ENCODE data around the gene PPP1R12C. TPM values are rescaled to one million over a fixed set of nuclear protein-coding genes. Genes with fewer than 3 reads are reported as not detected.

PPP1R12C gene
- total RNA-seq, 1 experiment from 2014 or later: 136 TPM

GRCh38 chr19:55085923-55086715 is 31.3 kb downstream of the PPP1R12C start:
- DNase-seq: no peak
- POLR2A ChIA-PET (ENCODE audit: unreplicated experiment): no interaction called here
- no peak for ATAC-seq

GRCh38 chr19:55084416-55084815 is 33.0 kb downstream of the PPP1R12C start:
- DNase-seq (no peak), ATAC-seq (no peak)
- intact Hi-C loops (cut with micrococcal nuclease): no loop called here
- H3K4me1 ChIP-seq (ENCODE audit: insufficient read depth, low read length): no peaks in the 10 kb centered on the region
- H3K9me2 ChIP-seq (replicated peaks; ENCODE audit: low read length): no peaks in the 10 kb centered on the region
- ChIA-PET POLR2A (ENCODE audit: unreplicated experiment) (no interaction called here), CTCF (no interaction called here)
- TF ChIP-seq CTCF (conservative IDR thresholded peaks at IDR 0.05; ENCODE audit: low read depth, low read length) (no peak), EZH2 (IDR thresholded peaks at IDR 0.05; ENCODE audit: low read length, unreplicated experiment) (no peak), EZH2phosphoT487 (IDR thresholded peaks at IDR 0.05; ENCODE audit: borderline replicate concordance, low read length) (no peak)
- H3F3A ChIP-seq (ENCODE audit: low read length, unreplicated experiment): no peaks in the 10 kb centered on the region
- H3K9me3 ChIP-seq (ENCODE audit: low read length): no peaks in the 10 kb centered on the region
- H3K9ac ChIP-seq (ENCODE audit: low read length): no peak overlapping the region
- no peak overlapping the region for H3K4me2 ChIP-seq (ENCODE audit: low read length)
- no peak overlapping the region for H3K27ac ChIP-seq (ENCODE audit: low read length)
- no peaks in the 10 kb centered on the region for H4K20me1 ChIP-seq (ENCODE audit: low read length)
- H3K27me3 ChIP-seq (ENCODE audit: low read length): no peaks in the 10 kb centered on the region
- H3K4me3 ChIP-seq (ENCODE audit: low read length): no peak overlapping the region
- BruUV-seq (replicated peaks): no TSS peak
- H3K79me2 ChIP-seq (ENCODE audit: low read length): no peaks in the 10 kb centered on the region
- H2AFZ ChIP-seq (ENCODE audit: low read length): no peak overlapping the region
- peaks cover 12% of the 10 kb centered on the region for H3K36me3 ChIP-seq (ENCODE audit: low read depth, low read length)

More at GRCh38 chr19:55085923-55086715, 31.3 kb downstream of the PPP1R12C start:
- Histone ChIP-seq H3K9me2 (replicated peaks; ENCODE audit: low read length) (no peaks in the 10 kb centered on the region), H3K27me3 (ENCODE audit: low read length) (no peaks in the 10 kb centered on the region), H3K27ac (ENCODE audit: low read length) (no peak overlapping the region), H3K9ac (ENCODE audit: low read length) (no peak overlapping the region), H4K20me1 (ENCODE audit: low read length) (no peaks in the 10 kb centered on the region), H3F3A (ENCODE audit: low read length, unreplicated experiment) (no peaks in the 10 kb centered on the region), H3K4me3 (ENCODE audit: low read length) (no peak overlapping the region), H3K36me3 (ENCODE audit: low read depth, low read length) (peaks cover 14% of the 10 kb centered on the region), H3K4me2 (ENCODE audit: low read length) (no peak overlapping the region), H3K9me3 (ENCODE audit: low read length) (no peaks in the 10 kb centered on the region), H3K79me2 (ENCODE audit: low read length) (no peaks in the 10 kb centered on the region), H2AFZ (ENCODE audit: low read length) (no peak overlapping the region), H3K4me1 (ENCODE audit: insufficient read depth, low read length) (no peaks in the 10 kb centered on the region)
- BruUV-seq (replicated peaks): no TSS peak
- CTCF ChIA-PET: no interaction called here
- intact Hi-C loops (cut with micrococcal nuclease): no loop called here
- no peak for TF ChIP-seq EZH2phosphoT487 (IDR thresholded peaks at IDR 0.05; ENCODE audit: borderline replicate concordance, low read length)
- no peak for TF ChIP-seq EZH2 (IDR thresholded peaks at IDR 0.05; ENCODE audit: low read length, unreplicated experiment)
- TF ChIP-seq CTCF (conservative IDR thresholded peaks at IDR 0.05; ENCODE audit: low read depth, low read length): no peak
